HL-60/S4 (cell line): ENCODE data around the gene BRSK2.
"Not testable (repeated sequence)": the region's sequence is repeated elsewhere in the genome, so short reads cannot be mapped to it uniquely, and the experiment has no call there.

Experiments used
- in situ Hi-C: fragments of 300-500 bp; cut with MboI; formaldehyde crosslinking; loops from 2 replicates; pipeline ENCODE4 v1.14.3; 2022; ENCODE audit warnings: low sequenced_read_pairs

Gene BRSK2

DNA sequence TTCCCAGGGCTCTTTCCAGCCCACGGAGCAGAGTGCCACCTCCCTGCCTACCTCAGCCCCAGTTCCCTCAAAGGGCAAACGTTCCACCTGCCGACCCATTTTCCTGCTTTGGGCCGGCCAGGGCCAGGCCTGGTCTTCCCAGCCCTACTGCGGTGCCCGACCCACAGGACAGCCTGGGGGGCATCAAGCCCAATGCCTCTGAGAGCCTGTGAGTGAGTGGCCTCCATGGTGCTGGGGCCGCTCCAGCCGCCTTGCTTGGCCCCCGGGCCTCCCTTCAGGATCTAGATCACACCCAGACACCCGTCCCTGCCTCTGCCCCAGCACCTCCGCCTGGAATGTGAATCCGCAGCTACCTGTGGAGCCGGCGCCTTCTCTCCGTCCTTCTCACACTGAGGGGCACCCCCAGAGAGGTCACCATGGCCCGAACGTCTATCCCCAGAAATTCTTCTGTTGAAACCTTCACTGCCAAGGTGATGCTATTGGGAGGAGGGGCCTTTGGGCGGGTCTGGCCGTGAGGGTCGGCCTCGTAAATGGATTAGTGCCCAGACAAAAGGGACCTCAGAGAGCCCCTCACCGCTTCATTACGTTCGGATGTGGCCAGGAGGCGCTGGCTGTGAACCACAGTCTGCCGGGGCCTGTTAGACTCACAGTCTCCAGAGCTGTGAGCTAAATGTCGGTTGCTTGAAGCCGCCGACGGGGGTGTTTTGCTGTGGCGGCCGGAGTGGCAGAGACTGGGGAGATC, 36.2 kb upstream of the BRSK2 start:
- in situ Hi-C loops: no loop called here

DNA sequence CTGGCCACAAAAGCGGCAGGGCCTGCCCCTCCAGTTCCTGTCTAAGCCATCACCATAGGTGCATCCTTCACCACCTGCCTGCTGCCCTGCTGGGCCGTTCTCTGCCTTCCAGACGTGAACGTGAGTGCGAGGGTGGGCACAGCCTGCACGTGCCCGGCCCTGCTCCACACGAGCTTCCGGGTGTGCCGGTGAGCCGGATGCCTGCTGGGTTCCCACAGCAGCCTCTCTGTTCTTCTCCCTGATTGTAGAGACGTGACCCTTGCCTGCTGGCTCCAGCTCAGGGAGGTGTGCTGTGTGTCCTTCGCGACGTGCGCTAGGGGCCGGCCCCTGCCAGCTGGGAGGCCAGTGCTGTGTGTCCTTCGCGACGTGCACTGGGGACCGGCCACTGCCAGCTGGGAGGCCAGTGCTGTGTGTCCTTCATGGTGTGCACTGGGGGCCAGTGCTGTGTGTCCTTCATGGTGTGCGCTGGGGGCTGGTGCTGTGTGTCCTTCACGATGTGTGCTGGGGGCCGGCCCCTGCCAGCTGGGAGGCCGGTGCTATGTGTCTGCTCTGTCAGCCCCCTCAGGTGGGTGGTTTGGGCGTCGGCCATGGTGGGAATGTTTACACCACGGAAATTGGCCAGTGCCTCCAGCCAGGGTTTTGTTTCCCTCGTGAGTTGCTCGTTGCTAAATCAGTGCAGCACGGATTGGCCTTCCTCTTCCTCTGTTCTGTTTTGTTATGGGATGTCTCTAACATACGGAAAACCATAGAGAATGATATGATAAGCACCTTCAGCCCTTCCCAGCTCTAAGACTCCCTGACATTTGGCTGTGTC, 35.4 kb upstream of the BRSK2 start:
- in situ Hi-C loops: no loop called here

DNA sequence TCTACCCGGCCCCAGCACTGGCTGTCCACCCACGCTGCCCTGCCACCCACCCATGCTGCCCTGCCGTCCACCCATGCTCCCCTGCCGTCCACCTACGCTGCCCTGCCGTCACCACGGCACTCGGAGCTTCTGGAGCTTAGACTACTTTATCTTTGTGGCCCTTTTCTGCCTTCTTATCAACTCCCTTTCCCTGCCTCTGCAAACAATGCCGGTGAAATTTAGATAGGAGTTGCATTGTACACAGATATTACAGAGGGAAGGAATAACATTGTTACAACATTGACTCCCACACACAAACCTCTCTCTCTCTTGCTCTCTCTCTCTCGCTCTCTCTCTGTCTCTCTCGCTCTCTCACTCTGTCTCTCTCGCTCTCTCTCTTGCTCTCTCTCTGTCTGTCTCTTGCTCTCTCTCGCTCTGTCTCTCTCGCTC, 33.7 kb upstream of the BRSK2 start:
- in situ Hi-C loops: no loop called here

DNA sequence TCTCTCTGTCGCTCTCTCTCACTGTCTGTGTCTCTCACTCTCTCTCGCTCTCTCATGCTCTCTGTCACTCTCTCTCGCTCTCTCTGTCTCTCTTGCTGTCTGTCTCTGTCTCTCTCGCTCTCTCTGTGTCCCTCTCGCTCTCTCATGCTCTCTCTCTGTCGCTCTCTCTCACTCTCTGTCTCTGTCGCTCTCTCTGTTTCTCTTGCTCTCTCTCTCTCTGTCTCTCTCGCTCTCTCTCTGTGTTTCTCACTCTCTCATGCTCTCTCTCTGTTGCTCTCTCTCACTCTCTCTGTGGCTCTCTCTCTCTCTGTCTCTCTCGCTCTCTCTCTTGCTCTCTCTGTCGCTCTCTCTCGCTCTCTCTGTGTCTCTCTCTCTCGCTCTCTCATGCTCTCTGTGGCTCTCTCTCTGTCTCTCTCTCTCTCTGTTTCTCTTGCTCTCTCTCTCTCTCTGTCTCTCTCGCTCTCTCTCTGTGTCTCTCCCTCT, 33.2 kb upstream of the BRSK2 start:
- in situ Hi-C loops: no loop called here

DNA sequence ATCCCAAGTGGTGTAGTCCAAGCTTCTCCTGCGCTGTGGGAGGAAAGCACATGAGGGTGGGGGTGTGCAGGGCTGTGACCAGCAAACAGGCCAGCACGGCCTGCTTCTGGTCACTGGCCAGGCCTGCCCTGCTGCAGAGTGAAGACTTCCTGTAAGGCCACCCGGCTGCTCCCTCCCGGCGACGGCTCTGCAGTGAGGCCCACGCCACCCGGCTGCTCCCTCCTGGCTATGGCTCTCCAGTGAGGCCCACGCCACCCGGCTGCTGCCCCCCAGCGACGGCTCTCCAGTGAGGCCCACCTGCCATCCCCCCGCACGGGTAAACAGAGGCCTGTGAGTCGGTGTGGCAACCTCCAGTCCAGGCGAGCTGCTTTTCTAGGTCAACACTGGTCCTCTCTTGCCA, 31.4 kb upstream of the BRSK2 start:
- in situ Hi-C loops: no loop called here

GRCh38 chr11:1358931-1359330, 30.8 kb upstream of the BRSK2 start:
- in situ Hi-C loops: not testable (repeated sequence)

GRCh38 chr11:1359556-1359955, 30.2 kb upstream of the BRSK2 start:
- in situ Hi-C loops: no loop called here

DNA sequence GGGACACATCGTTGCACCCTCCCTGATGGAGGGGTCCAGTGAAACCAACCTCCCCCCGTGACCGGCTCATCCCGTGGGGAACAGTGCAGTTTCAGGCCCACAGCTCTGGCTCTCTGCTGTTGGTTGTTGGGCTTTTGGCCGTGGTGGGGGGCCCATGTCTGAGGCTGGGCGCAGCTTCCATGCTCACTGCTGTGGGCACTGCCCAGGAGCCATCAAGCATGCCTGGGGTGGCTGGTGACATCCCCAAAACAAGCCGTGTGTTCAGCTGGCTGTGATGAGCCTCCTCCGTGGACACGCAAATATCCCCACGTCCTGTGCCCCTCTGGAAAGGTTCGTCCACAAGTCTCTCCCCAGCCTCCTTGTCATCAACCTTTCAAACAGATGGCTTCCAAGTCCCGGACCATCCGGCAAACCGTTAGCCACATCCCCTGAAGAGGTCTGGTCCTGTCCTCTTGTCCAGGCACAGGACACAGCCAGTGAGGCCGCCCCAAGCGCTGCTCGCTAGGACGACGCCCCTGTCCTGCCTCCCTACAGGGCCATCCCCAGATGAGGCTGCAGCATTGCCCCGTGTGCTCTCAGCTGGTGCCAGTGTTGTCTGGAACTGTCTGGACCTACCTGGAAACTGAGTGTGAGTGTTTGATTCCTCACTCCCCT, 29.4 kb upstream of the BRSK2 start:
- in situ Hi-C loops: no loop called here

GRCh38 chr11:1360835-1361357, 28.8 kb upstream of the BRSK2 start:
- in situ Hi-C loops: no loop called here

DNA sequence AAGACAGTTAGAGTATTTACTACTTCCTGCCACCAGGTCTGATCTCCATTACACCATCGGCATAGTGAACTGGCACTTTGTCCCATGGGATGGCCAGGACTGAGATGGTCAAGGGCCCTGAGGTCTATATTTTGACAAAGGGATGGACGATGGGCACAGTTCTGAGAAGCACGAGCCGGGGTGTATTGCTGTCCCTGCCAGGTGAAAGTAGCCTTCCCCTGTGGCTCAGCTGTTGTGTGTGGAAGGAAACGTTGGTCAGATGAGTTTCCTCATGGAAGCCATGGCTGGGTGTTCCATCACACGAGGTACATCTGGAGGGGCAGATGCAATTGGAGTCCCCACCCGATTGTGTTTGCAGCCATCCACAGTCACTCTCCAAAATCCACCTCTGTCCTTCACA, 27.9 kb upstream of the BRSK2 start:
- in situ Hi-C loops: no loop called here

GRCh38 chr11:1367721-1368120, 22.0 kb upstream of the BRSK2 start:
- in situ Hi-C loops: no loop called here

DNA sequence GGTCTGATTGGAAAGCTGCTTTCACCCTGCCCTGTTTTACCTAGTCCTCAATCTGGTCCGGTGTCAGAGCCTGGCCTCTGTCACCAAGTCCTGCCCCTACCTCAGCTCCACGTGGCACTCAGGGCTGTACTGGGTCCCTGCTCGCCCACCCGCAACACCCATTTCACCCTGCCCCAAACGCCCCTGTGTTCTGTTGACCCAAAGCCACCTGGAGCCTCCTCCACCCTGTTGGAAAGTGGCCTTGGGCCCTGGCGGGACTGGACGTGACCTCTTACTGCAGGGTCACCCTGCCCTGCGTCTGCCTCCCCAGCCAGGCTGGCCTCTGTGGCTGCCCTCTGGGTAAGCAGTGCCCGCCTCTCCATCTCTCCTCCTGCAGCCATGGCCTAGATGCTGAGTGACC, 21.5 kb upstream of the BRSK2 start:
- in situ Hi-C loops: no loop called here

DNA sequence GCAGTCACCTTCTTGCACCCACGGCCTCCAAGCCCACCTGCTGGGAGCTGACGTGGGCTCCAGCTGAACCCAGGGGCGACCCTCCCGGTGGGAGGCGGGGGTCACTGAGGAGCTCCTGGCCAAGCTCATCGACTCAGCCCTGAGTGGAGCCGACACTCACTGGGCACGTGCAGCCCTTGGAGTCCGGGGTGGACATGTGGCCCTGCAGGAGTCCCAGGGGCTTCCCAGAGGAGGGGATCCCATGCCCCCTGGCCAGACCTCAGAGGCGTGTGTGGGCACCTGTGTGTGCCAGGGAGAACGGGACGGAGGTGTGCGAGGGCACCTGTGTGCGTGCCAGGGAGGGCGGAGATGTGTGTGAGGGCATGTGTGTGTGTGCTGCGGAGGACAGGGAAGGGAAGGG, 20.8 kb upstream of the BRSK2 start:
- in situ Hi-C loops: no loop called here

DNA sequence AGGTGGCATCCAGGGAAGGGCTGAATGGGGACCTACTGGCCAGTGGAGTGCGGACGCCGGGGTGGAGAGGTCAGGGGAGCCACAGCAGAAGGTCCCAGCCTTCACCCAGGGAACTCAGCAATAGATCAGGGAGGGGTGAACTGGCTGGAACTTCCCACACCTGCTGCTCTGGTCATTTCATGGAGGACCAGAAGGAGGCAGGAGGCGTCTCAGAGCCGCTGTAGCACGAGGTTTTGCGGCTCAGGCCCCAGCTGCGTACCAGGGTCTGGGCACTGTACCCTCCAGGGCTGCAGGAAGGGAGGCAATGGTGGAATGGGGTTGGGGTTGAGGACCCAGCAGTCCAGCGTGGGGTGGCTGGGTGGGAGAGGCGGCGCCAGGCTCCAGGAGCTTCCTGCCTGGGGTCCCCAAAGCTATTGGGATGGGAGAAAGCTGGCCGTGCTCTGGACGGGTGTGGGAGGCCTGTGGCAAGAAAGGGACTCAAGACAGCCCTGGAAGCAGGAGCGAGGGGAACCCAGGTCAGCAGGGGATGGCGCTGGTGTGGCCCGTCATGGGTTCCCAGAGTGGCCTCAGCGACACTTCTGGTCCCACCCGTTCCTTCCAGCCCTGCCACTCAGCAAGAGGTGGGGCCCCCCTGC, 20.2 kb upstream of the BRSK2 start:
- in situ Hi-C loops: no loop called here

DNA sequence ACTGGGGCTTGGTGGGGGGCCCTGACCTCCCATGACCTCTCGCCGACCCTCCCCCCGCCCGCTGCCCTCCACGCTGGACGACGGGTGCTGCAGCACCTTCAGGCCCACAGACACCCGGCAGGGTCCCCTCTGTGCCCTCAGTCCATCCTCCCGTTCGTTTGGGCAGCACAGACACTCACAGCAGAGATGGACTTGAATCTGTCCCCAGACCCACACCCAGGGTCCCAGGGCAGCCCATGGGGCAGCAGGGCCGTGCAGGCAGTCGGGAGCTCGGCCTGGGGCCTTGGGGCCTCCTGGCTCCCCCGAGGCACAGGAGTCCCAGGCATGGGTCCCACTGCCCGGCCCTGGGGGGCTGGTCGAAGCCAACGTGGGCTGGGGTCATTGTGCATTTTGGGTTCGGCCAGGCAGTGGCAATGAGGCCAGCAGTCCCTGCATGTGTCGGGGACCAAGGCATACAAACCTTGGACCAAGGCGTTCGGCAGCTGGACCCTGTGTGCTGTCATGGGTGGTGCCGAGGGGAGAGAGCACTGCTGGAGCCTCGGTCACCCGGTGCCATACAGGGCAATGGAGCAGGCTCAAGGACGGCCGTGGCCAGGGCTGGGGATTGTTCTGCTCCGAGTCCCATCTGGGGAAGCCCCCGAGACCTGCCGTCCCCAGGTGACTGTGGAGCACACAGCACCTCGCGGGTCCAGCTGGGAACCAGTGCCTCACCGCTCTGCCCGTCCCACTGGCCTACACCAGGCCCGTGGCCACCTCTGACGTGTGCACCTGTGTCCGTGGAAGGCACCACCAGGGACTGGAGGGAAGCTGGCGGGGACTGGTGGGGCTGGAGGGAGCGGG, 19.3 kb upstream of the BRSK2 start:
- in situ Hi-C loops: no loop called here

DNA sequence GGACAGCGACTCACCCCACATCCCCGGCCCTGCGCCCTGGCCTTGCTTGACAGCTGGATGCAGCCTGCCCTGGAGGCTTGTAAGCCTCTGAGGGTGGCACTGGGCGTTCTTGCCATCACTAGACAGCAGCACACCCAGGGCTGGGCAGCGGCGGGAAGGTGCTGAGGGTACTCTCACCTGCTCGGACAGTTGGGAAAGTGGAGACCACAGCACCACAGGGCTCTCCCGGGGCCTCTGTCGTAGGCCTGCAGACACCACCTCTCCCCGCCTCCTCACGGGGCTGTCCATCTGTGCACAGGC, 18.8 kb upstream of the BRSK2 start:
- in situ Hi-C loops: no loop called here

DNA sequence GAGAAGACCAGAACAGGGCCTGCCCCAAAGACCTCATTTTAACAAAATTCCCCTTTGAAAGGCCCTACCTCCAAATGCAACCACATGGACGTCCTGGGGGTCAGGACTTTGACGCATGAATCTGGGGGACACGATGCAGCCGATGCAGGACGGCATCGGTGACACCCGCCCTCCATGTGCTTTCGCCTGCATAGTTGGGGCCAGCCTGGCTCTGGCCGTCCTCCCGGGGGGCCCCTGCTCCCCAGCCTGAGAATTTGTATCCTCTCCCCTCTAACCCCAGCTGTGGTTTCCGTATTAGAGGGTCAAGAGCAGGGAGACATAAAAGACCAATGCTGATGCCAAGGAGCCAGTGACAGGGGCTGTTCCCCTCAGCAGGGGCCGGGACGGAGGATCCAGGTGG, 18.4 kb upstream of the BRSK2 start:
- in situ Hi-C loops: no loop called here

DNA sequence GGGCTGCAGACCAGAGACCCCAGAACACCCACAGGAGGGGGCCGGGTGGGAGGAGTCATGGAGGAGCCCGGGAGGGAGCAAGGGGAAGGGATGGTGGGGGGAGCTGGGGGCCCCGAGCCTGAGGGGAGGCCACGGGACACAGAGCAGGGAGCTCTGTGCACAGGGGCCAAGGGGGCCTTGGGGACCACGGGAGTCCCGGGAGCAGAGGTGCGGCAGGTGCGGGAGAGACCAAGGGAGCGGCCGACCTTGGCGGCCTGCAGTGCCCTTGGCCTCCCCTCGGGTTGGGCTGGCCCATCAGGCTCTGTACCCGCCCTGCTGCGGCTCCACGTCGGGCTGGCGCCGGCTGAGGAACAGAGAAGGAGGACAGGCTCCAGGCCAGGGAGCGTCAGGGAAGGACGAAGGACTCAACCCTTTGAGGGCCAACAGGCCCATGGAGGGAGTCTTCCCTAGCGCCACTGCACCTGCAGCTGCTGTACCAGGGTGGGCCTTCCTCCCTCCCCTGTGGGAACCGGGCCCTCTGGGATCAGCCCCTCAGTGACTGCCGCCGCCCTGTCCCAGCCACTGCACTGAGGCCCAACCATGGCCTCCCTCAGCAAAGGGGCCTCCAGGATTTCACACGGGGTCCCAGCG, 17.8 kb upstream of the BRSK2 start:
- in situ Hi-C loops: no loop called here

- in situ Hi-C loops: no loop called here
Measured at GRCh38 chr11:1372660-1373059, 17.1 kb upstream of the BRSK2 start.
